ENCODE measurements around the gene CSF2RB.

DNA sequence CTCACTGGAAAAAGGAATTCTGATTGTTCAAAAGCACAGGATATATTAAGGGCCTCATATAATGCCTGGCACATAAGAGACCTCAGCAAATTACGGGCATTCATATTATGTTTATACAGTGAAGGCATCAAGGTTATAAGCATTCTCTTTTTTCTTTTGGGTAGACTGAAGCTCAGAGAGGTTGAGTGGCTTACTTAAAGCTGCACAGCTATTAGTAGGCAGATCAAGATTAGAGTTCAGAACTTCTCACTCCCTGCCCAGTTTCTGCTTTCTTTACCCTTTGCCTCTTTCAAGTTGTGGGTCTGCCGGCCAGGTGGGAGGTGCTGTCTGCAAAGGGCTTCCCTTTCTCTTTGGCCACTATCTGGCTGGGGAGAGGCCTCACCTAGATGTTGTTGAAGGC is 18.0 kb downstream of the CSF2RB start:
- TF ChIP-seq POLR2A (IDR thresholded peaks at IDR 0.05; ENCODE audit: low read length): no peak
- TF ChIP-seq GATA1 (IDR thresholded peaks at IDR 0.05; ENCODE audit: low read depth, low read length): no peak
